Lower leg skin (tissue), 3 donors: ENCODE measurements around the gene SEMA3B.

Experiments used
- POLR2A ChIP-seq, 2 donors: fragments of 450-650 bp; IDR thresholded peaks; one replicate each; pipeline ENCODE4 v1.6.1; 2016 to 2017; ENCODE audit warnings: antibody characterized with exemption in 2 of 2, mild to moderate bottlenecking in 1 of 2, moderate library complexity in 1 of 2
- TF ChIP-seq, protein P1 (sequence below), 3 donors: fragments of 450-650 bp; IDR thresholded peaks; one replicate each; pipeline ENCODE4 v1.5.1; 2016; ENCODE audit warnings: antibody characterized with exemption in 3 of 3, mild to moderate bottlenecking in 3 of 3, moderate library complexity in 2 of 3

DNA sequence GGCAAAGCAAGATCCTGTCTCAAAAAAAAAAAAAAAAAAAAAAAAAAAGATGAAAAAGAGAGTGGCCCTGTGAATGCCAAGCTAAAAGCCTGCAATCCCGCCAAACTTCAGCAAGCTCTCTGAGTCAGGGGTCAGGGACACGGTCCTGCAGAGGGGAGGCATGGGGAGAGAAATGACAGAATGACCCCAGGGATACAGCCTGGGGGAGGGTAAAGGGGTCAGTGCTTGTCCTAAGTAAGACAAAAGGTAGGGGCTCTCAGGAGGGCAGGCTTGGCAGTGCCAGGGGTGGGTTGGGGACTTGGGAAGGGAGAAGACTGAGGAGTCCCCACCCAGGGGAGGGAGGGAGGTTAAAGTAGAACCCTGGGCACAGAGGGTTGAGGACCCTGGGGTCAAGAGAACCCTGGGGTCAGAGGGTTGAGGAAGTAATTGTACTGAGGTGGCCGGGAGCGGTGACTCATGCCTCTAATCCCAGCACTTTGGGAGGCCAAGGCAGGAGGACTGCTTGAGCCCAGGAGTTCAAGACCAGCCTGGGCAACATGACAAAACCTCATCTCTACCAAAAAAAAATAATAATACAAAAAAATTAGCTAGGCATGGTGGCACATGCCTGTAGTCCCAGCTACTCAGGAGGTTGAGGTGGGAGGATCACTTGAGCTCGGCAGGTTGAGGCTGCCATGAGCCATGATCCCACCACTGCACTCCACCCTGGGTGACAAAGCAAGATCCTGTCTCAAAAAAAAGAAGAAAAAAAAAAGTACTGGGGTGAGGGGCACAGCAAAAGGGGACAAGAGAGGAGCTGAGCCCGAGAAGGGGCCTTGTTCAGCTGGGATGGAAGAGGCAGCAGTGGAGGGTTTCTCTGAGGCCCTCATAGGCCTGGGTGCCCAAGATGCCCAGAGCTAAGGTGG is 5.2 kb upstream of the SEMA3B start:
- TF ChIP-seq, protein P1, sequence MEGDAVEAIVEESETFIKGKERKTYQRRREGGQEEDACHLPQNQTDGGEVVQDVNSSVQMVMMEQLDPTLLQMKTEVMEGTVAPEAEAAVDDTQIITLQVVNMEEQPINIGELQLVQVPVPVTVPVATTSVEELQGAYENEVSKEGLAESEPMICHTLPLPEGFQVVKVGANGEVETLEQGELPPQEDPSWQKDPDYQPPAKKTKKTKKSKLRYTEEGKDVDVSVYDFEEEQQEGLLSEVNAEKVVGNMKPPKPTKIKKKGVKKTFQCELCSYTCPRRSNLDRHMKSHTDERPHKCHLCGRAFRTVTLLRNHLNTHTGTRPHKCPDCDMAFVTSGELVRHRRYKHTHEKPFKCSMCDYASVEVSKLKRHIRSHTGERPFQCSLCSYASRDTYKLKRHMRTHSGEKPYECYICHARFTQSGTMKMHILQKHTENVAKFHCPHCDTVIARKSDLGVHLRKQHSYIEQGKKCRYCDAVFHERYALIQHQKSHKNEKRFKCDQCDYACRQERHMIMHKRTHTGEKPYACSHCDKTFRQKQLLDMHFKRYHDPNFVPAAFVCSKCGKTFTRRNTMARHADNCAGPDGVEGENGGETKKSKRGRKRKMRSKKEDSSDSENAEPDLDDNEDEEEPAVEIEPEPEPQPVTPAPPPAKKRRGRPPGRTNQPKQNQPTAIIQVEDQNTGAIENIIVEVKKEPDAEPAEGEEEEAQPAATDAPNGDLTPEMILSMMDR (IDR thresholded peaks at IDR 0.05), result no peak
- no peak for TF ChIP-seq POLR2A (IDR thresholded peaks at IDR 0.05)
